HEK293 (cell line): ENCODE measurements around the gene MCAT.
A peak's percentile ranks its signal among the peaks of the same experiment; 100 is the strongest.

ENCODE experiments used
- GFI1B ChIP-seq: fragments of 450-650 bp; formaldehyde crosslinking; IDR thresholded peaks from 2 replicates; pipeline ENCODE4 v1.5.1; 2016; ENCODE audit warnings: missing biosample characterization, missing genetic modification characterization
- GLI4 ChIP-seq: fragments of 450-650 bp; formaldehyde crosslinking; IDR thresholded peaks from 2 replicates; pipeline ENCODE4 v1.5.1; 2016; ENCODE audit warnings: missing biosample characterization, missing genetic modification characterization
- PRDM1 ChIP-seq: fragments of 450-650 bp; formaldehyde crosslinking; IDR thresholded peaks from 2 replicates; pipeline ENCODE4; 2016; ENCODE audit warnings: missing biosample characterization, missing genetic modification characterization
- SETDB1 ChIP-seq: IDR thresholded peaks from one replicate; pipeline ENCODE4 v1.6.1; 2017; ENCODE audit warnings: mild to moderate bottlenecking, low read length, moderate library complexity, mixed read lengths; ENCODE audit not compliant: insufficient read length
- SP2 ChIP-seq: fragments of 450-650 bp; formaldehyde crosslinking; IDR thresholded peaks from 2 replicates; pipeline ENCODE4 v1.5.1; 2016; ENCODE audit warnings: missing biosample characterization, missing genetic modification characterization
- ZBTB10 ChIP-seq: fragments of 450-650 bp; formaldehyde crosslinking; IDR thresholded peaks from 2 replicates; pipeline ENCODE4 v1.5.1; 2016; ENCODE audit warnings: missing biosample characterization, missing genetic modification characterization
- ZBTB48 ChIP-seq: fragments of 450-650 bp; formaldehyde crosslinking; IDR thresholded peaks from 2 replicates; pipeline ENCODE4 v1.5.1; 2016; ENCODE audit warnings: missing biosample characterization, missing genetic modification characterization
- ZBTB49 ChIP-seq: fragments of 450-650 bp; formaldehyde crosslinking; IDR thresholded peaks from 2 replicates; pipeline ENCODE4 v1.5.1; 2016; ENCODE audit warnings: missing biosample characterization, missing genetic modification characterization, low read depth
- ZNF114 ChIP-seq: fragments of 450-650 bp; formaldehyde crosslinking; IDR thresholded peaks from 2 replicates; pipeline ENCODE4 v1.5.0; 2017; ENCODE audit warnings: missing biosample characterization, missing genetic modification characterization
- ZNF132 ChIP-seq: fragments of 450-650 bp; formaldehyde crosslinking; IDR thresholded peaks from 2 replicates; pipeline ENCODE4 v1.5.1; 2017; ENCODE audit warnings: missing biosample characterization, missing genetic modification characterization, borderline replicate concordance
- ZNF140 ChIP-seq: fragments of 450-650 bp; formaldehyde crosslinking; IDR thresholded peaks from 2 replicates; pipeline ENCODE4 v1.5.1; 2016; ENCODE audit warnings: missing biosample characterization, missing genetic modification characterization
- ZNF146 ChIP-seq: fragments of 450-650 bp; formaldehyde crosslinking; IDR thresholded peaks from 2 replicates; pipeline ENCODE4 v1.5.1; 2016; ENCODE audit warnings: missing biosample characterization, missing genetic modification characterization
- ZNF175 ChIP-seq: fragments of 450-650 bp; formaldehyde crosslinking; IDR thresholded peaks from 2 replicates; pipeline ENCODE4 v1.5.1; 2016; ENCODE audit warnings: missing biosample characterization, missing genetic modification characterization
- ZNF18 ChIP-seq: fragments of 450-650 bp; formaldehyde crosslinking; IDR thresholded peaks from 2 replicates; pipeline ENCODE4 v1.5.1; 2016; ENCODE audit warnings: missing biosample characterization, missing genetic modification characterization
- ZNF19 ChIP-seq: fragments of 450-650 bp; formaldehyde crosslinking; IDR thresholded peaks from 2 replicates; pipeline ENCODE4; 2016; ENCODE audit warnings: missing biosample characterization, missing genetic modification characterization, low read depth
- ZNF214 ChIP-seq: fragments of 450-650 bp; formaldehyde crosslinking; IDR thresholded peaks from 2 replicates; pipeline ENCODE4 v1.5.1; 2017; ENCODE audit warnings: missing biosample characterization, mild to moderate bottlenecking, missing genetic modification characterization, borderline replicate concordance
- ZNF324 ChIP-seq: fragments of 450-650 bp; formaldehyde crosslinking; IDR thresholded peaks from 2 replicates; pipeline ENCODE4 v1.5.1; 2016; ENCODE audit warnings: missing biosample characterization, missing genetic modification characterization
- ZNF350 ChIP-seq: fragments of 450-650 bp; formaldehyde crosslinking; IDR thresholded peaks from 2 replicates; pipeline ENCODE4 v1.5.0; 2017; ENCODE audit warnings: missing biosample characterization, mild to moderate bottlenecking, missing genetic modification characterization
- ZNF513 ChIP-seq: fragments of 450-650 bp; IDR thresholded peaks from 2 replicates; pipeline ENCODE4 v1.5.1; 2018; ENCODE audit warnings: missing biosample characterization, missing genetic modification characterization
- ZNF529 ChIP-seq: fragments of 450-650 bp; formaldehyde crosslinking; IDR thresholded peaks from 2 replicates; pipeline ENCODE4 v1.5.1; 2017; ENCODE audit warnings: missing genetic modification characterization, missing biosample characterization; ENCODE audit not compliant: insufficient replicate concordance
- ZNF600 ChIP-seq: fragments of 450-650 bp; formaldehyde crosslinking; IDR thresholded peaks from 2 replicates; pipeline ENCODE4 v1.5.1; 2016; ENCODE audit warnings: missing biosample characterization, missing genetic modification characterization
- ZNF624 ChIP-seq: fragments of 450-650 bp; formaldehyde crosslinking; IDR thresholded peaks from 2 replicates; pipeline ENCODE4 v1.5.1; 2017; ENCODE audit warnings: missing biosample characterization, missing genetic modification characterization
- ZNF701 ChIP-seq: fragments of 450-650 bp; formaldehyde crosslinking; IDR thresholded peaks from 2 replicates; pipeline ENCODE4 v1.5.1; 2016; ENCODE audit warnings: missing biosample characterization, missing genetic modification characterization
- ZNF76 ChIP-seq: fragments of 450-650 bp; formaldehyde crosslinking; IDR thresholded peaks from 2 replicates; pipeline ENCODE4; 2016; ENCODE audit warnings: low read depth, missing biosample characterization, missing genetic modification characterization, borderline replicate concordance
- ZNF777 ChIP-seq: fragments of 450-650 bp; formaldehyde crosslinking; IDR thresholded peaks from 2 replicates; pipeline ENCODE4 v1.5.1; 2017; ENCODE audit warnings: missing biosample characterization, missing genetic modification characterization, borderline replicate concordance
- ZNF785 ChIP-seq: fragments of 450-650 bp; formaldehyde crosslinking; IDR thresholded peaks from 2 replicates; pipeline ENCODE4 v1.5.1; 2016; ENCODE audit warnings: missing biosample characterization, missing genetic modification characterization
- TF ChIP-seq, protein P1 (sequence below): fragments of 450-650 bp; formaldehyde crosslinking; IDR thresholded peaks from 2 replicates; pipeline ENCODE4 v1.5.1; 2016; ENCODE audit warnings: missing biosample characterization, missing genetic modification characterization
- TF ChIP-seq, protein P2 (sequence below): fragments of 450-650 bp; formaldehyde crosslinking; IDR thresholded peaks from 2 replicates; pipeline ENCODE4 v1.5.1; 2016; ENCODE audit warnings: missing biosample characterization, missing genetic modification characterization

Gene MCAT

DNA sequence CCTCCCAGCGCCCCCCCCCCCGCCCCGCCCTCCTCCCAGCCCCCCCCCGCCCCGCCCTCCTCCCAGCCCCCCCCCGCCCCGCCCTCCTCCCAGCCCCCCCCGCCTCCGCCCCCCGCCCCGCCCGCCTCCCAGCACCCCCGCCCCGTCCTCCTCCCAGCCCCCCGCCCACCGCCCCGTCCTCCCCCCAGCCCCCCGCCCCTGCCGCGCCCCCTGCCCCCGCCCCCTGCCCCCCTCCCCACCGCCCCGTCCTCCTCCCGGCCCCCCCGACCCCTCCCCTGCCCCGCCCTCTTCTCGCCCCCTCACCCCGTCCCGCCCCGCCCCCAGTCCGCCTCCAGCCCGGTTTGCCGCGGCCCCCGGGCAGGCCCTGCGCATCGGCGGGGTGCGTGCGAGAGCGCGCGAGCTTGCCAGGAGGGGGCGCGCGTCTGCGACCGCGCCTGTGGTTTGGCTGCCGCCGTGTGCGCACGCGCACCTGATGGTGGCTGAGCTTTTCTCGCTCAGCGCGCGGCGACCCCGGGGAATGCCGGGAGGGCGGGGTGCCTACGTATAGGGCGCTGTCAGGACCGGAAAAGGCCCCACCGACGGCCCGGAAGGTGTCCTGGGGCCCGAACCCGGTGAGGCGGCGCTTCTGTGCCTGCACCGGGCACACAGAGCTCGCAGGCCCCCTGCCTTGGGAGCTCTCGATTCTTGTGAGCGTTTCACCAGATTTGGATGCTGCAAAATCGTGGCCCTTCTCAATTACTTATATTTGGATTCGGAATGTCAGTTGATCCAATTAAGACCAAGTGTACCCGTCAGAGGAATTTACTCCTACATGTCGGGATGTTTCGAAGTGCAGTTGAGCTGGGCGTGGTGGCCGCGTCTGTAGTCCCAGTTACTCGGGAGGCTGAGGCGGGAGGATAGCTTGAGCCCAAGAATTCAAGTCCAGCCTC, 44.2 kb upstream of the MCAT start (continued):
- TF ChIP-seq ZNF18 (tag by site-specific recombination) (no peak), SP2 (tag by site-specific recombination) (peak; percentile 76), ZNF624 (tag by site-specific recombination) (no peak), ZNF132 (tag by site-specific recombination) (no peak), GFI1B (tag by site-specific recombination) (no peak), ZNF76 (peak; percentile 95), ZBTB10 (tag by site-specific recombination) (peak; percentile 91), ZNF146 (tag by site-specific recombination) (no peak), ZNF529 (tag by site-specific recombination) (no peak), ZNF214 (tag by site-specific recombination) (no peak), ZNF175 (tag by site-specific recombination) (no peak), ZNF114 (tag by site-specific recombination) (no peak), ZNF701 (no peak), ZNF777 (tag by site-specific recombination) (peak; percentile 69; the same call in 1 of the 2 replicates), ZNF324 (tag by site-specific recombination) (peak; percentile 75; the same call in 1 of the 2 replicates), ZNF785 (tag by site-specific recombination) (no peak), ZNF140 (no peak), ZNF350 (tag by site-specific recombination) (no peak), ZNF513 (no peak), ZBTB49 (tag by site-specific recombination) (no peak), ZNF600 (peak; percentile 55), PRDM1 (no peak), ZBTB48 (tag by site-specific recombination) (peak; percentile 37; the same call in 1 of the 2 replicates), GLI4 (tag by site-specific recombination) (peak; percentile 61; the same call in 1 of the 2 replicates), ZNF19 (tag by site-specific recombination) (no peak), SETDB1 (no peak)
- TF ChIP-seq, protein P1, sequence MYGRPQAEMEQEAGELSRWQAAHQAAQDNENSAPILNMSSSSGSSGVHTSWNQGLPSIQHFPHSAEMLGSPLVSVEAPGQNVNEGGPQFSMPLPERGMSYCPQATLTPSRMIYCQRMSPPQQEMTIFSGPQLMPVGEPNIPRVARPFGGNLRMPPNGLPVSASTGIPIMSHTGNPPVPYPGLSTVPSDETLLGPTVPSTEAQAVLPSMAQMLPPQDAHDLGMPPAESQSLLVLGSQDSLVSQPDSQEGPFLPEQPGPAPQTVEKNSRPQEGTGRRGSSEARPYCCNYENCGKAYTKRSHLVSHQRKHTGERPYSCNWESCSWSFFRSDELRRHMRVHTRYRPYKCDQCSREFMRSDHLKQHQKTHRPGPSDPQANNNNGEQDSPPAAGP (tag by site-specific recombination) = peak; percentile 82
- TF ChIP-seq, protein P2, sequence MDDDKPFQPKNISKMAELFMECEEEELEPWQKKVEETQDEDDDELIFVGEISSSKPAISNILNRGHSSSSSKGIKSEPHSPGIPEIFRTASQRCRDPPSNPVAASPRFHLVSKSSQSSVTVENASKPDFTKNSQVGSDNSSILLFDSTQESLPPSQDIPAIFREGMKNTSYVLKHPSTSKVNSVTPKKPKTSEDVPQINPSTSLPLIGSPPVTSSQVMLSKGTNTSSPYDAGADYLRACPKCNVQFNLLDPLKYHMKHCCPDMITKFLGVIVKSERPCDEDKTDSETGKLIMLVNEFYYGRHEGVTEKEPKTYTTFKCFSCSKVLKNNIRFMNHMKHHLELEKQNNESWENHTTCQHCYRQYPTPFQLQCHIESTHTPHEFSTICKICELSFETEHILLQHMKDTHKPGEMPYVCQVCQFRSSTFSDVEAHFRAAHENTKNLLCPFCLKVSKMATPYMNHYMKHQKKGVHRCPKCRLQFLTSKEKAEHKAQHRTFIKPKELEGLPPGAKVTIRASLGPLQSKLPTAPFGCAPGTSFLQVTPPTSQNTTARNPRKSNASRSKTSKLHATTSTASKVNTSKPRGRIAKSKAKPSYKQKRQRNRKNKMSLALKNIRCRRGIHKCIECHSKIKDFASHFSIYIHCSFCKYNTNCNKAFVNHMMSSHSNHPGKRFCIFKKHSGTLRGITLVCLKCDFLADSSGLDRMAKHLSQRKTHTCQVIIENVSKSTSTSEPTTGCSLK (tag by site-specific recombination) = no peak
